HG03039 (cell line): Measurements from ENCODE around the gene NBDY.
"Not testable (repeated sequence)": the region's sequence is repeated elsewhere in the genome, so short reads cannot be mapped to it uniquely, and the experiment has no call there.

Experiments
- ATAC-seq: cut with Tn5 transposase; IDR thresholded peaks from one replicate; pipeline ENCODE4 v1.9.1; 2021; ENCODE audit warnings: mild to moderate bottlenecking, moderate library complexity; ENCODE audit not compliant: unreplicated experiment

NBDY gene

GRCh38 chrX:56729152-56729850 is at the start of gene NBDY:
NBDY (plus strand) TSS chrX:56729243; CDS start chrX:56729354, 111 bp downstream.
- peak; percentile 60 for ATAC-seq

- ATAC-seq: not testable (repeated sequence)
Measured at GRCh38 chrX:56704530-56704929, 24.5 kb upstream of the NBDY start.

DNA sequence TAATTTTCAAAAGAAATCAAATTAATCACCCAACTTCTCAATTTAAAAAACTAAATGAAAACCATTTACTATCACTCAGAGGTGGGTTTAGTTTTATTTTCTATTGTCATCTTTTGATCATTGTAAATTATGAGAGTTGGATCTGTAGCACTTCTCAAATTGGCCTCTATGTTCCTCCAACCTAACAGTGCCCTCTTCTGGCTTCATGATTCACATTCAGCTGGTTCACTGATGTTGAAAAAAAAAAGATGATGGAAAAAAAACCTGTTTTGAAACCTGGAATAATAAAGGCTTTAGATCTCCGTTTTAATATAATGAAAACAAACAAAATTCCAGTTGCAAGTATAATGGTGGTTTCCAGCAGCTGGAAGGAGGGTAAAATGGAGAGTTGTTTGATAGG is 2.4 kb upstream of the NBDY start:
- no peak for ATAC-seq

DNA sequence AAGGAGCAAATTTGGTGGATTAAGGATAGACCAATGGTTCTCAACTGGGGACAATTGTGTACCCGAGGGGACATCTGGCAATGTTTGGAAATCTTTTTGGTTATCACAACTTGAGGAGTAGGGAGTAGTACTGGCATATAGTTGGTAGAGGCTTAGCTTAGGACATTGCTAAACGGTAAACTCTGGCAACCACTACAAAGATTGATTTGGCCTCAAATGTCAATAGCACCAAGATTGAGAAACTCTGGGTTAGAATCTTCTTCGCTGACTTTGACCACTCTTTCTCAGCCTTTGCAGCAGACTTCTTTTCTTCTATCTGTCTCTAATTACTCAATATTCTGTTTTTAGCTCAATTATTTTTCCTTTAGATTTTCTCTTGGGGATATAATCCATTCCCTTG is 1.5 kb upstream of the NBDY start:
- no peak for ATAC-seq

- ATAC-seq: no peak
Measured at GRCh38 chrX:56728321-56728720, 722 bp upstream of the NBDY start.

DNA sequence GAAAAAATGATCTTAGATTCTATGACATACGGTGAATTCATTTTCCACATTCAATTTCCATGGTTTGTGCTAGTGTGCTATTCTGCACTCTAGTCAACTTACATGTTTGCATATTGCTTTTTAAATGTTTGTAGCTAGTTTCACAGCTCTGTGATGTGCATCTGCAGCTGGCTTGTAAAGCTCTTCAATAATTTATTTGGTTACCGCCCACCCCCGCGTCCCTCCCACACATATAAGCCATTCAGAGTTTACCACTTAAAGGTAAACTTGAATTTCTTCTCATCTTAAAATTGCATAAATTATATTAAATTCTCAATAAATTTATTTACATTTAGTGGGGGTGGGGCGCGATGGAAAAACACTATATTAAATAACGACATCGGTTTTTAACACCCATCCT is 291 bp upstream of the NBDY start:
- ATAC-seq: peak; percentile 25

- ATAC-seq: no peak
Measured at GRCh38 chrX:56733459-56734046, 4.5 kb downstream of the NBDY start.

- ATAC-seq: no peak
Measured at GRCh38 chrX:56736219-56736618, 7.2 kb downstream of the NBDY start.

GRCh38 chrX:56738670-56739069 is 9.6 kb downstream of the NBDY start:
- ATAC-seq: no peak

GRCh38 chrX:56744996-56745395 is 16.0 kb downstream of the NBDY start:
- ATAC-seq: no peak

- no peak for ATAC-seq
Measured at GRCh38 chrX:56746996-56747395, 18.0 kb downstream of the NBDY start.

GRCh38 chrX:56751071-56751470 is 22.0 kb downstream of the NBDY start:
- ATAC-seq: no peak

GRCh38 chrX:56757327-56757726 is 28.3 kb downstream of the NBDY start:
- no peak for ATAC-seq

DNA sequence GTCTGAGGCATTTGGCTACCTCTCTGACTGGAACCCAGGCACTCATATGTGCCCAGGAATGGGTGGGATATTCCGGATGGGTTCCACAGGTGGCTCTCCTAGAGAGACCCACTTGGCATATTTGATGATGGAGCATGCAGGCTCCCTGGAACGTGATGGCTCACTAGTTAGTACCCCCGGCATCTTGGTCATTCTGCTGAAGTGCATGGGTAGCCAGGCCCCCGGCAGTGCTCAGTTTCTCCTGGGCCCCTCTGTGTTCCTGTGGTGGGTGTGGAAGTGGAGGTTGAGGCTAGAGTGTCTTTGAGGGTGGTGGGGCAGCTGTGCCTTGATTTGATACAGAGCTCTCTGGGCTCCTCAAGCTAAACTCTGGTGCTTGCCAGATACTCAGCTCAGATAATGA is 29.4 kb downstream of the NBDY start:
- ATAC-seq: no peak

DNA sequence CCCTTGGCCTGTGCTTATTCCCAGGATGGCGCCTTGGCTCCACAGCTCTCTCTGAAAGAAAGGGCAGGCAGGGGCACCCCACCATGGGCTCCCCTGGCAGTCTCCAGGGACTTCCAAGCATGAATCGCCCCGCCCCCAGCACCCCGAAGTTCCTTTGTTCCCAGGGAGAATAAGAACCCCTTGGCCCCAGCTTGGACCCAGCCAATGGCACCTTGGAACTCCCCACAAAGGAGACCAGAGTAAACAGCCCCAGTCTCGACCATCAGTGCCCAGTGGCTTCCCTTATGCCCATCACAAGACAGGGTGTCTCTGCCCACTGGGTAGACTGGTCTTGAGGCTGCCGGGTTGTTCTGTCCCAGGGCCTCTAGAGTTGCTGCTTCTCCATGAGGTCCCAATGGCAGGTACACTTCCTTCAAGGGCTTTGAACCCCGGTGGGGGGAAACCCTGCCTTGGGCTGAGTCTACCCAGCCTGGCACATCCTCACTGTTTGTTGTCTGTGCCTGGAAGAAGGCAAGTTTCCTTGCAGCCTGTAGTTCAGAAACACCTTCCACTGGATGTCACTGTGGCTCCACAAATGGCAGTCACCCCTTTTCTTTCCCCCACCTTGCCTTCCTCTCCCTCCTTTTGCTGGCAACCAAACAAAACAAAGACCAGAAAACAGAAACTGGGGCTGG is 30.8 kb downstream of the NBDY start:
- ATAC-seq: no peak

DNA sequence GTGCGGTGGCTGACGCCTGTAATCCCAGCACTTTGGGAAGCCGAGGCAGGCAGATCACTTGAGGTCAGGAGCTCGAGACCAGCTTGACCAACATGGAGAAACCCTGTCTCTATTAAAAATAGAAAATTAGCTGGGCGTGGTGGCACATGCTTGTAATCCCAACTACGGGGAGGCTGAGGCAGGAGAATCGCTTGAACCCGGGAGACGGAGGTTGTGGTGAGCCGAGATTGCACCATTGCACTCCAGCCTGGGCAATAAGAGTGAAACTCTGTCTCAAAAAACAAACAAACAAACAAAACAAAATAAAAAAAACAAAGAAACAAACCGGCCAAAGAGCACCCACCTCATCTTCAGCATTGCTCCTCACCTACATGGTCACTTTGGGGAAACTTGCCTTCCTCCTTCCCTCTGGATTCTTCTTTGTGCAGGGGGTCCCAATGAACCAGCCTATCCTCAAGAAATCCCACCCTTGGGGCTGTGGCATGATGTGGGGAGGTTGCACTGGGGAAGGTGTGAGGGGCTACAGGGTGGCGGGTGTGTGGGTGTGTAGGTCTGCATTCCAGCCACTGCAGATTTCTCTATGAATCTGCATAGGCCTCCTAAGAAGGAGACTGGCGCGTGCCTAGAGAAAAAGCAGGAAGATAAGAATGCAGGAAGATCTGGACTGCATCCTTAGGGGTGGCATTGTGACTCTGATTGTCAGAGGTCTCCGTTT is 31.5 kb downstream of the NBDY start:
- not testable (repeated sequence) for ATAC-seq

- ATAC-seq: no peak
Measured at GRCh38 chrX:56761167-56761566, 32.1 kb downstream of the NBDY start.

- peak; percentile 40 for ATAC-seq
Measured at GRCh38 chrX:56762220-56762619, 33.2 kb downstream of the NBDY start.

- no peak for ATAC-seq
Measured at GRCh38 chrX:56762707-56763555, 33.9 kb downstream of the NBDY start.

DNA sequence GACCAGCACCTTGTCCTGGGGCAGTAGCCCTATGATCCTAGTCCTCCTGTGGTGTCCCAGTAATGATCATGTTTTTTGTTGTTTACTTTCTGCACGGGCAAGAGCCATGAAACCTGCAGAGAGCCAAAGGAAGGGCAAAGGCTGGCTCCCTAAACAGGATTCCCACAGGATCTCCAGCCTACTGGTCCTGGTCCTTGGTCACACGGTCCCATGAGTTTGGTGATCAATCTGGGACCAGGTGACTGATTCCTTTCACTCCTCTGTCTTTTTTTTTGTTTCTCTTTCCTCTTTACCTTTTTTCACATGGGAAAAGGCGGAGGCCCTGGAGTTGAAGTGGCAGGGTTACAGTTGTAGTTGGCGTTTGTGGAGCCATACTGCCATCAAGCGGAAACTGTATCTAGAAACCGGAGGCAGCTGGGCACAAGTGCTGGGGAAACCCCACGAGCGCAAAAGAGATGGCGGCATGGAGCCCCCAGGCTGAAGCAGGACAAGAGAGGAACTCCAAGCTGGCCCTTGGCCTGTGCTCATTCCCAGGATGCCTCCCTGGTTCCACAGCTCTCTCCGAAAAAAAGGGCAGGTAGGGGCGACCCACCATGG is 34.6 kb downstream of the NBDY start:
- ATAC-seq: no peak
